IPS-15b (cell line): Measurements from ENCODE around the gene SIRPB1.
"Not testable (repeated sequence)": the region's sequence is repeated elsewhere in the genome, so short reads cannot be mapped to it uniquely, and the experiment has no call there.

Source experiments
- H3K27me3 ChIP-seq: one replicate; pipeline ENCODE4 v1.6.1; 2013; ENCODE audit warnings: low read length; ENCODE audit not compliant: control insufficient read depth, insufficient read depth
- H3K36me3 ChIP-seq: one replicate; pipeline ENCODE4 v1.6.1; 2013; ENCODE audit warnings: low read length; ENCODE audit not compliant: control insufficient read depth, insufficient read depth
- H3K4me1 ChIP-seq: one replicate; pipeline ENCODE4 v1.6.1; 2013; ENCODE audit warnings: mild to moderate bottlenecking, low read length; ENCODE audit not compliant: control insufficient read depth, insufficient read depth
- H3K4me3 ChIP-seq: one replicate; pipeline ENCODE4 v1.5.1; 2013; ENCODE audit warnings: low read depth, low read length
- H3K9ac ChIP-seq: one replicate; pipeline ENCODE4 v1.6.1; 2013; ENCODE audit warnings: low read depth, mild to moderate bottlenecking, low read length
- H3K9me3 ChIP-seq: one replicate; pipeline ENCODE4 v1.6.1; 2013; ENCODE audit warnings: mild to moderate bottlenecking, low read length; ENCODE audit not compliant: control insufficient read depth, insufficient read depth

SIRPB1 gene

GRCh38 chr20:1654996-1655395 lies 35.2 kb upstream of the SIRPB1 start:
- H3K4me3 ChIP-seq = no peak overlapping the region
- no peak overlapping the region for H3K9ac ChIP-seq
- H3K27me3 ChIP-seq = no peaks in the 10 kb centered on the region
- no peaks in the 10 kb centered on the region for H3K9me3 ChIP-seq
- no peaks in the 10 kb centered on the region for H3K36me3 ChIP-seq
- H3K4me1 ChIP-seq = no peaks in the 10 kb centered on the region

- H3K4me3 ChIP-seq = no peak overlapping the region
- H3K27me3 ChIP-seq = no peaks in the 10 kb centered on the region
- no peaks in the 10 kb centered on the region for H3K36me3 ChIP-seq
- H3K9ac ChIP-seq = no peak overlapping the region
- no peaks in the 10 kb centered on the region for H3K9me3 ChIP-seq
- H3K4me1 ChIP-seq = no peaks in the 10 kb centered on the region
These were observed 33.2 kb upstream of the SIRPB1 start for GRCh38 chr20:1652960-1653359.

GRCh38 chr20:1652104-1652503 lies 32.3 kb upstream of the SIRPB1 start:
- no peaks in the 10 kb centered on the region for H3K9me3 ChIP-seq
- no peak overlapping the region for H3K4me3 ChIP-seq
- H3K27me3 ChIP-seq = no peaks in the 10 kb centered on the region
- no peaks in the 10 kb centered on the region for H3K4me1 ChIP-seq
- no peak overlapping the region for H3K9ac ChIP-seq
- no peaks in the 10 kb centered on the region for H3K36me3 ChIP-seq

DNA sequence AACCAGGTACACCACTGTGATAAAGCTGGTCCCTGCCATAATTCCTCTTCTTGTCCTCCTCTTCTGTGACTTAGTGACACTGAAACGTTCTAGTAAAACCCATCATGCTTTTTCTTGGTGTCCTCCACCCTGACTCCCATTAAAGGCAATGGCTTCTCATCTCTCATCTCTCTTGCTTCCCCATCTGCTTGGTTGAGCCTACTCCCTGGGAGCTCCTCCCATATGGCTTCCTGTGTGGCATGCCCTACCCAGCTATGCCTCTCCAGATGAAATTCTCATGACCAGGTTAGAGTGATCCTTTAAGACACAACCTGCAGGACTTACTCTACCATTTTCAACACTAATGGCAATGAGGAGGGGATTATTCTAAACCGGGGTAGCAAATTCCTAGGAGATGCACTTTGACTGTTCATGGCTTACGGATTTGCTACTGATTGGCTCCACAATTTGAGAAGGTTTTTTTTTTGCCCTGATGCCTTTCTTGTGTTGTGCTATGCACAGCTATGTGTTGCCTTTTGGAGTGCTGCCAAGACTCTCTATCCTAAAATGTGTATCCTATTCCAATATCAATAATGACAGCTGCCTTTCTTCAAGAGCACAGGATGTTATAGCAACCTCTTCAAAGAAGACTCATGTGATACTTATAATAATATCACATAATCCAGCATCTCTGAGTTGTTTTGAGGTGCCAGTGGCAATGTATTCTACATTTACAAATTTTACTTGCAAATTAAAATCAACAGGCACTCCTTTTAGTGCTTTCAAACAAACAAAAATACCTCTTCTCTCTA lies 31.7 kb upstream of the SIRPB1 start:
- Histone ChIP-seq H3K9ac (no peak overlapping the region), H3K36me3 (no peaks in the 10 kb centered on the region), H3K27me3 (no peaks in the 10 kb centered on the region), H3K4me3 (no peak overlapping the region), H3K4me1 (no peaks in the 10 kb centered on the region), H3K9me3 (no peaks in the 10 kb centered on the region)

GRCh38 chr20:1648101-1648500 lies 28.3 kb upstream of the SIRPB1 start:
- Histone ChIP-seq H3K27me3 (no peaks in the 10 kb centered on the region), H3K4me1 (no peaks in the 10 kb centered on the region), H3K36me3 (no peaks in the 10 kb centered on the region), H3K4me3 (no peak overlapping the region), H3K9me3 (no peaks in the 10 kb centered on the region), H3K9ac (no peak overlapping the region)

DNA sequence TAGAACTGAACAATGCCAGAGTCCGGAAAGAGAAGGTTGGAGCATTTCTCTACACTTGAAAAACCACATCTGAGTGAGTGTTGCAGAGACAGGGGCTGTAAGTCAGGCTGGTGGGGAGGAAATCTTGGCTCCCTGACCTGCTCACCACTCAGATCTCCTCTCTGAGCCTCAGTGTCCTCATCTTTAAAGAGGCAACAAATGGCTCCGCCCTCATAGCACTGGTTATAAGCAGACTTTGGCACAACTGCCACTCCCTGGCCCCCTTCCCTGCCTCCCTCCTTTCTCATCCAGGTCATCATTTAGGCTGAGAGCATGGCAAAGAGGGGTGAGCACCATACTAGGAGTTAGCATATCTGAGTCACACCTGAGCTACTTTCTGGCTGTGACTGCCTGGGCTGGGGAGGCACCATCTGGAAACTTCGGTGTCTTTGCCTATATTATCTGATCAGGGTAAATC lies 27.2 kb upstream of the SIRPB1 start:
- no peaks in the 10 kb centered on the region for H3K36me3 ChIP-seq
- no peak overlapping the region for H3K9ac ChIP-seq
- no peak overlapping the region for H3K4me3 ChIP-seq
- H3K4me1 ChIP-seq = no peaks in the 10 kb centered on the region
- no peaks in the 10 kb centered on the region for H3K27me3 ChIP-seq
- no peaks in the 10 kb centered on the region for H3K9me3 ChIP-seq

GRCh38 chr20:1644101-1644962 lies 24.5 kb upstream of the SIRPB1 start:
- Histone ChIP-seq H3K36me3 (no peaks in the 10 kb centered on the region), H3K27me3 (no peaks in the 10 kb centered on the region), H3K9ac (no peak overlapping the region)

DNA sequence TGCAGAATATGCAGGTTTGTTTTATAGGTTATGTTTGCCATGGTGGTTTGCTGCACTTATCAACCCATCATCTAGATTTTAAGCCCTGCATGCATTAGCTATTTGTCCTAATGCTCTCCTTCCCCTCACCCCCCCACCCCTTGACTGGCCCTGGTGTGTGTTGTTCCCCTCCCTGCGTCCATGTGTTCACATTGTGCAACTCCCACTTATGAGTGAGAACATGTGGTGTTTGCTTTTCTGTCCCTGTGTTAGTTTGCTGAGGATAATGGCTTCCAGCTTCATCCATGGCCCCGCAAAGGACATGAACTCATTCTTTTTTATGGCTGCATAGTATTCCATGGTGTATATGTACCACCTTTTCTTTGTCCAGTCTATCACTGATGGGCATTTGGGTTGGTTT lies 18.8 kb upstream of the SIRPB1 start:
- not testable (repeated sequence) for H3K4me1 ChIP-seq, H3K9ac ChIP-seq, H3K4me3 ChIP-seq, H3K36me3 ChIP-seq, H3K9me3 ChIP-seq, H3K27me3 ChIP-seq

More at GRCh38 chr20:1644101-1644962, 24.5 kb upstream of the SIRPB1 start:
- H3K4me3 ChIP-seq = no peak overlapping the region
- no peaks in the 10 kb centered on the region for H3K9me3 ChIP-seq
- H3K4me1 ChIP-seq = no peaks in the 10 kb centered on the region

- no peaks in the 10 kb centered on the region for H3K36me3 ChIP-seq
- H3K9me3 ChIP-seq = no peaks in the 10 kb centered on the region
- H3K27me3 ChIP-seq = no peaks in the 10 kb centered on the region
- no peak overlapping the region for H3K4me3 ChIP-seq
- H3K4me1 ChIP-seq = no peaks in the 10 kb centered on the region
- no peak overlapping the region for H3K9ac ChIP-seq
These were observed 17.9 kb upstream of the SIRPB1 start for GRCh38 chr20:1637755-1638154.

GRCh38 chr20:1637226-1637625 lies 17.4 kb upstream of the SIRPB1 start:
- no peak overlapping the region for H3K9ac ChIP-seq
- no peak overlapping the region for H3K4me3 ChIP-seq
- peaks cover 2% of the 10 kb centered on the region for H3K4me1 ChIP-seq
- no peaks in the 10 kb centered on the region for H3K27me3 ChIP-seq
- H3K9me3 ChIP-seq = no peaks in the 10 kb centered on the region
- H3K36me3 ChIP-seq = no peaks in the 10 kb centered on the region

- Histone ChIP-seq H3K9ac (no peak overlapping the region), H3K4me1 (peaks cover 3% of the 10 kb centered on the region), H3K9me3 (no peaks in the 10 kb centered on the region), H3K36me3 (no peaks in the 10 kb centered on the region), H3K4me3 (no peak overlapping the region), H3K27me3 (no peaks in the 10 kb centered on the region)
These were observed 16.8 kb upstream of the SIRPB1 start for GRCh38 chr20:1636621-1637020.
